Sciatic nerve (tissue), 2 donors: Measurements from ENCODE around the gene PHLDB1. TPM values are rescaled to one million over a fixed set of nuclear protein-coding genes. Genes with fewer than 3 reads are reported as not detected.
"Not testable (repeated sequence)": the region's sequence is repeated elsewhere in the genome, so short reads cannot be mapped to it uniquely, and the experiment has no call there.

Source experiments
- ATAC-seq: fragments of 200-7000 bp; cut with Tn5 transposase; one replicate; pipeline ENCODE4 v1.9.1; 2020; ENCODE audit warnings: mild to moderate bottlenecking, moderate library complexity
- DNase-seq: peaks from one replicate; pipeline ENCODE4 v3.0.0-alpha.2; 2020; ENCODE audit warnings: low spot score
- intact Hi-C: fragments of 100-400 bp; cut with DNase I; formaldehyde crosslinking; loops from one replicate; pipeline ENCODE4 v1.14.2; 2022
- total RNA-seq: library from RNA; stranded (reverse); fragmentation: NEBNext Ultra II Directional; extraction: Animal tissue kit (Norgen Biotek cat#: 25700); gene quantifications from one replicate; pipeline ENCODE4 v1.2.1, GENCODE V29; 2021
- donor health status: DM: no; HTN: no; CAD: no.
- donor health status: DM: no; HTN: no; CAD: no.

PHLDB1 gene
- total RNA-seq, 1 donor from 2014 or later = 419 TPM

DNA sequence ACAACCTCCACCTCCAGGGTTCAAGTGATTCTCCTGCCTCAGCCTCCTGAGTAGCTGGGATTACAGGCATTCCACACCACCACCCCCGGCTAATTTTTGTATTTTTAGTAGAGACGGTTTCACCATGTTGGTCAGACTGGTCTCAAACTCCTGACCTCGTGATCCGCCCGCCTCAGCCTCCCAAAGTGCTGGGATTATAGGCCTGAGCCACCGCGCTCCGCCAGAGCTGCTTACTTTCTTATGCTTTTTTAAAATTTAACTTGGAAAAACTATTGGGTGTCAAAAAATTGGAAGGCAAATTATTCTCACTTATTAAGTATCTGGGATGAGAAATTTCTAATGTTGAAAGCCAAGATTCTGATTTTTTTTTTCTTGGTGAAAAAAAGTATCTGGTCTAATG lies 3.7 kb upstream of the PHLDB1 start:
- ATAC-seq, intact Hi-C loops: not testable (repeated sequence)
- DNase-seq = peak; percentile 45

- intact Hi-C loops = no loop called here
- peak; percentile 47 for DNase-seq
- ATAC-seq = no peak
Observed at GRCh38 chr11:118604566-118604965, 2.8 kb upstream of the PHLDB1 start.

GRCh38 chr11:118605116-118605867 lies 2.1 kb upstream of the PHLDB1 start:
- peak; percentile 92 for DNase-seq
- intact Hi-C loops = no loop called here
- peak; percentile 83 for ATAC-seq

- DNase-seq (peak; percentile 66), ATAC-seq (no peak)
- intact Hi-C loops = no loop called here
Observed at GRCh38 chr11:118606157-118606843, 1.1 kb upstream of the PHLDB1 start.

DNA sequence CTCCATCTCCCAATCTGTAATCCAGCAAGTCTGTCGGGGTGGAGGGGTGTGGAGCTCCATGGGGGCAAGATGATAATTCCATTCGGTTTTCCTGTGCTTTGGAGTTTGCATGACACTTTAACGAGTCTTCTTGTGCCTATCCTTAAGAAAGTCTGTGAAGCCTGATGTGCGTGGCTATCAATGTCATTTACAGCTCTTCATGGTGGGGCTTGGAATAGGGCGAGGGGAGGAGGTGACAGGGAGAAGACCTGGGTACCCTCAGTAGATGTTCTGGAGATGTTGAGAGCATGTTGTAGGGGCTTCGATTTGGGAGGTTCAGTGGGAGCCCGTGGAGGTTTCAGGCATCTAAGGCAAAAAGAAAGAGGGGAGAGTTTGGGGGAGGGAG lies 579 bp upstream of the PHLDB1 start:
- intact Hi-C loops = no loop called here
- DNase-seq = peak; percentile 25
- no peak for ATAC-seq

- peak; percentile 88 for DNase-seq
- intact Hi-C loops = no loop called here
- ATAC-seq = peak; percentile 55
Observed at GRCh38 chr11:118608360-118609227, 1.2 kb downstream of the PHLDB1 start.

DNA sequence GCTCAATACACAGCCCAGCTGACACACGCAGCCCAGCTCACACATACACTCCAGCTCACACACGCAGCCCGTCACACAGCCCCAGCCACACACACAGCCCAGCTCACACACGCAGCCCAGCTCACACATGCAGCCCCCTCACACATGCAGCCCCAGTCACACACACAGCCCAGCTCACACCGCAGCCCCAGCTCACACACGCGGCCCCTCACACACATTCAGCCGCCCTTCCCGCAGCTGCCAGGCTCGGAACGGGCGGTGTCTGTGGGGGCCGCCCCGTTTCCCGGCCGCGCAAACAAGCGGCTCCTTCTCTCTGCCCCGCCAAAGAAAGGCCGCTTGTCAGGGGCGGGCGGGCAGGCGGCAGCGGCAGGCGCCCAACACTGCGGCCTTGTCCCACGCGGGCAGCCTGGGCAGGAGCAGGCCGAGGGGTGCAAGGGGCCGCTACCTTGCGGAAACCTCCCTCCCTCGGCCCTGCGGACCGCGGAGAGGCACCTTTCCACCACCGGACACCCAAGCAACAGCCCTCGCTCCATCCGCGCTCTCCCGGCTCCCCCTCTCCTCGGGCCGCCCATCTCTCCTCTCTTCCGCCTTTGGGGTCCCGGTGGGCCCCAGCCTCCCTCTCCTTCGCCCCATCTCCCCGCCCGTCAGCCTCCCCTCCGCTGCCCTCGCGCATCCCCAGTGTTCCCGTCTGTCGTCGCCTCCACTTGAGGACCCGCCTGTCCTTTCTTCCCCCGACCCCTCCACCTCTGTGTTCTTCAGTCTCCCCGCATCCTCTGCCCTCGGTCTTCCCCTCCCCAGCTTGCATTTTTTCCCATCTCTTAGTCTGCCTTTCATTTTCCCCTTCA lies 2.2 kb downstream of the PHLDB1 start:
- ATAC-seq (peak; percentile 1), DNase-seq (peak; percentile 70)
- intact Hi-C loops = no loop called here

GRCh38 chr11:118610225-118610772 lies 2.9 kb downstream of the PHLDB1 start:
- intact Hi-C loops = no loop called here
- DNase-seq (peak; percentile 62), ATAC-seq (no peak)

DNA sequence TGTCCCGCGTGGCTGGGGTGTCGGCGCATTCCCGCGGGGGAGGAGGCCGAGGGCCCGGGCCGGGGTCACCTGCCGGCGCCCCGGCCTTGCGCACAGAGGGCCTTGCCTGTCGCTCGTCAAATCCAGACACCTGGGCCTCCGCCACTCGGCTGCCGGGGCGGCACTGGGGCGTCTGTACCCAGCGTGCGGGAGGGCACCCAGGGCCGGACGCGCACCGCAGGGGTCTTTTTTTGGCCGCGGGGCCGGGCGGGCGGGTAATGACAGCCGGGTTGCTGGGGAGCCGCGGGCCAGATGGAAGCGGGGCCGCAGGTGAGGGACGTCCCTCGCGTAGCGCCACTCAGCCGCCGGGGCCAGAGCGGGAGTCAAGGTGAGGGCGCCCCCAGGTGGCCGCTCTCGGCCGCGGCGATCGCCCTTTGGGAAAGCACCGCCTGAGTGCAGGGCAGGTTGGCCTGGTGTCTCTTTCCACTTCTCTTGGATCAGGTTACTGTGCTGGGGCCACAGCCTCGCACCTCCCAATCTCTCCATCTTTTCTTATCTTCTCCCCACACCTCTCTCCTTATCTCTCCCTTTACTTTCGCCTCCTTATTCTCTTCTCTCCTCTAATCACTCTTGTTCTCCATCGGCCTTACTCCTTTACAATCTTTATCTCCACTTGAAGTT lies 3.5 kb downstream of the PHLDB1 start:
- intact Hi-C loops = no loop called here
- ATAC-seq = peak; percentile 43
- peak; percentile 92 for DNase-seq

GRCh38 chr11:118611433-118611795 lies 4.0 kb downstream of the PHLDB1 start:
- ATAC-seq, intact Hi-C loops: not testable (repeated sequence)
- DNase-seq = peak; percentile 57

- intact Hi-C loops = no loop called here
- DNase-seq = peak; percentile 76
- no peak for ATAC-seq
Observed at GRCh38 chr11:118612378-118612777, 5.0 kb downstream of the PHLDB1 start.

- intact Hi-C loops = no loop called here
- DNase-seq = no peak
- ATAC-seq = no peak
Observed at GRCh38 chr11:118614511-118614910, 7.1 kb downstream of the PHLDB1 start.

DNA sequence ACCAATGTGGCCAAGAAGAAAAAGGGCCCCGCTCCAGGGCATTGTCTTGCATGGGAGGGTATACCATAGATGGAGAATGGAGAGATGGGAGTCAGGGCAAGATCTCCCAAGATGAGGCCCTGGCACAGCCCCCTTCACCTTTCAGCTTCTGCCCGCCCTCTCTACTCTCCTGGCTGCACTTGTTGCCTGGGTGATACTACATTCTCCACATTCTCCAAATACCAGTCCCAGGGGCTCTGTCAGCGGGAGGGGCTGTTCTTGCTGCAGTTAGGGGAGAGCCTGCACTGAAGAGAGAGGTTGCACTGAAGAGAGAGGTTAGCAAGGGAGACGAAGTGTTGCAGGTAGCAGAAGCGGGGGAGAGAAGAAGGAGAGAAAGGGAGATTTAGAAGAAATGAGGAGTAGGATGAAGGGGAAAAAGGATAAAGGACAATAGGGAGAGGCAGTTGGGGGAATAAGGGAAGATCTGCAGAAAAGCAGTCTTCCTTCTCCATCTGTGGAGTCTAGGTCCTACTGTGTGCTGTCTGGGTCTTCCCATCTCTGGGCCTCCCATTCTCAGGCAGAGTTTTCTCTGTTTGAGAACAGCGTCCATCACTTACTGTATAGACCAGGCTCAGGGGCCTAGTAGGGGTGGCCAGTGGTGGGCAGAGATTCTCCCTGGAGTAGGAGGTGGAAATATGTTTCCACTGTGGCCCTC lies 8.0 kb downstream of the PHLDB1 start:
- DNase-seq = no peak
- intact Hi-C loops = no loop called here
- no peak for ATAC-seq

DNA sequence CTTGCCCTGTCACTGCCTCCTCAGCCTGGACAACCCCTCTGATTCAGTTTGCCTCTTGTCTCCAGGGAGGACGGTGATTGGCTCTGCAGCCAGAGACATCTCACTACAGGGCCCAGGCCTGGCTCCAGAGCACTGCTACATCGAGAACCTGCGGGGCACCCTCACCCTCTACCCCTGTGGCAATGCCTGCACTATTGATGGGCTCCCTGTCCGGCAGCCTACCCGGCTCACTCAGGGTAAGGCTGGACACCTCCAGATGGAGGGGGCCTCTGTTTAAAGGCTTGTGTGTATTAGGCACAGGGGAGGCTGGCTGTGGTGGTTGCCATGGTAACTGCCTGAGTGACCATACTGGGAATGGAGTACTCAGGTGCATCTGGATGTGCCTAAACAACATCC lies 8.6 kb downstream of the PHLDB1 start:
- DNase-seq (no peak), ATAC-seq (no peak)
- intact Hi-C loops = no loop called here

DNA sequence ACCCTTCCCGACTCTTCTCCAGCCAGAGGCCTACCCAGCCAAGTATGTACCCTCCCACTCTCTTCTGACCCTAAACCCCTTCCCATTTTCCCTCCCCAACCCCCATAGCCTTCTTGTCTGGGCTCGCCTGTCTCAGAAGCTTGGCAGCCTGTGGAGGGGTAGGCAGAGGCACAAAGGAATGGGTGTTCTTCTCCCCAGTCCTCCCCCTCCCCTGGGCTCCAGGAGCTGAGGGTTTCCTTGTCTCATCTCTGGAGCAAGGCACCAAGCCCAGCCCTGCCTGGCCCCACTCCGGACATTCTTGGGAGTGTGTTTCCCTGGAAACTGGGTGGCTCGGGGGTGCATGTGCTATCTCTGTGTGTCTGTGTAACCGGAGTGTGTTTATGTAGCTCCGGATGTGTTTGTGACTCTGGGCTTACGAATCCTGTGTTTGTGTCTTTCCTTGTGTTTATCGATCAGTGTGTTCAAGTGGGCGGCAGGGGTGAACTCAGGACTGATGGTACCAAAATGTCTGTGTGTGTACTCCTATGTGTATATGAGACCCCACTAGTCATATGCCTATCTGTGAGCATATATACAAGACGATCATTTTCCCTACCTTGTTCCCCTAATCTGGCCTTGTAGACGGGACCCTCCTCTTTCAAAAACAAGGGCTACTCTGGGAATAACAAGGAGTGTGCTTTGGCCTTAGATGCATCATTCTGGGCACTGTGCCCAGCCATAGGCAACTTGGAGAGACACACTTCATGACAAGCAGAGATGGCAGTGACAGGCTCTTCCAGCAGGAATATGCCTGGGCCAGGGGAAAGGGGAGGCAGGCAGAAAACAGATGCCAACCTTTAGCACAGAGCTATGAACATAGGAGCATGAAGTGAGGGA lies 10.9 kb downstream of the PHLDB1 start:
- ATAC-seq (peak; percentile 83), DNase-seq (peak; percentile 86)
- intact Hi-C loops = no loop called here

DNA sequence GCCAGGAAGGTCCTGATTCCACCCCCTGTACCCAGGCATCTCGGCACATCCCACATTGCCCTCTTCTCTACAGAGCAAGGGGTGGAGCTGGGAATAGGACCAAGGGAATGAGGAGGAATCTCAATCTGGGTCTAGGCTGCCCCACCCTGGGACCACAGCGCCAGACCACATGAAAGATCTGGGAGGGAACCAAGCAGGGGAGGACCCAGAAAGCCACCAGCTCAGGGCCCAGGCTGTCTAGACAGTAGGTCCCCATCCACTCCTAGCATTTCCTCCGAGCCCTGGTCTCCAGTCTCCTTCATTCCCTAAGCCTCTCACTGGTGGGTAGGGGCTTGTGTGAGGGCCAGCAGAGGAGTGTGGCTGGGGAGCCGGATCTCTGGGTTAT lies 11.6 kb downstream of the PHLDB1 start:
- peak; percentile 74 for ATAC-seq
- DNase-seq = no peak
- intact Hi-C loops = no loop called here
